T-helper 2 cell treated with Interferon-gamma antibody and Interleukin-4, amounts not matched to agents 5 μg/mL and 100 μg/mL, for 36 hours (primary cell): Measurements from ENCODE around the gene ZNF382.

Source experiments
- DNase-seq: peaks from one replicate; pipeline ENCODE4 v3.0.0; 2021; ENCODE audit warnings: low spot score
- H3K27ac Mint-ChIP-seq: one replicate; pipeline ENCODE4 v1.8.0; 2021; ENCODE audit warnings: mild to moderate bottlenecking, mixed read lengths
- H3K27me3 Mint-ChIP-seq: one replicate; pipeline ENCODE4 v1.8.0; 2021; ENCODE audit warnings: low read depth, mixed read lengths
- H3K36me3 Mint-ChIP-seq: one replicate; pipeline ENCODE4 v1.8.0; 2021; ENCODE audit warnings: low read depth, mixed read lengths
- H3K4me1 Mint-ChIP-seq: one replicate; pipeline ENCODE4 v1.8.0; 2021; ENCODE audit warnings: low read depth, mixed read lengths
- H3K4me3 Mint-ChIP-seq: one replicate; pipeline ENCODE4 v1.8.0; 2022; ENCODE audit warnings: mild to moderate bottlenecking, moderate library complexity, mixed read lengths
- H3K9me3 Mint-ChIP-seq: one replicate; pipeline ENCODE4 v1.8.0; 2021; ENCODE audit warnings: mixed read lengths

ZNF382 gene

GRCh38 chr19:36635342-36635741, 30.2 kb downstream of the ZNF382 start:
- no peak for DNase-seq
- Mint-ChIP-seq H3K4me3 (no peak overlapping the region), H3K36me3 (peaks cover 31% of the 10 kb centered on the region), H3K9me3 (peaks cover 77% of the 10 kb centered on the region), H3K27me3 (no peaks in the 10 kb centered on the region), H3K4me1 (no peaks in the 10 kb centered on the region), H3K27ac (no peak overlapping the region)

GRCh38 chr19:36638862-36639510, 33.9 kb downstream of the ZNF382 start:
- H3K4me1 Mint-ChIP-seq, result no peaks in the 10 kb centered on the region
- DNase-seq, result no peak
- H3K36me3 Mint-ChIP-seq, result peaks cover 37% of the 10 kb centered on the region
- H3K4me3 Mint-ChIP-seq, result no peak overlapping the region
- H3K9me3 Mint-ChIP-seq, result peaks cover 77% of the 10 kb centered on the region
- no peaks in the 10 kb centered on the region for H3K27me3 Mint-ChIP-seq
- H3K27ac Mint-ChIP-seq, result no peak overlapping the region

- Mint-ChIP-seq H3K4me3 (no peak overlapping the region), H3K27me3 (no peaks in the 10 kb centered on the region), H3K4me1 (no peaks in the 10 kb centered on the region), H3K27ac (no peak overlapping the region), H3K36me3 (peaks cover 42% of the 10 kb centered on the region), H3K9me3 (peaks cover 46% of the 10 kb centered on the region)
- DNase-seq, result no peak
Observed at GRCh38 chr19:36646746-36647145, 41.6 kb downstream of the ZNF382 start.

GRCh38 chr19:36652958-36653357, 47.8 kb downstream of the ZNF382 start:
- no peak overlapping the region for H3K27ac Mint-ChIP-seq
- no peaks in the 10 kb centered on the region for H3K4me1 Mint-ChIP-seq
- H3K9me3 Mint-ChIP-seq, result peaks cover 50% of the 10 kb centered on the region
- no peak for DNase-seq
- H3K36me3 Mint-ChIP-seq, result peaks cover 62% of the 10 kb centered on the region
- H3K4me3 Mint-ChIP-seq, result no peak overlapping the region
- H3K27me3 Mint-ChIP-seq, result no peaks in the 10 kb centered on the region

GRCh38 chr19:36665832-36666231, 60.7 kb downstream of the ZNF382 start:
- Mint-ChIP-seq H3K27ac (peak overlapping the region; percentile 33), H3K27me3 (no peaks in the 10 kb centered on the region), H3K36me3 (peaks cover 52% of the 10 kb centered on the region), H3K4me3 (peak overlapping the region; percentile 99), H3K9me3 (peaks cover 64% of the 10 kb centered on the region), H3K4me1 (peaks cover 18% of the 10 kb centered on the region)
- no peak for DNase-seq

GRCh38 chr19:36668646-36669045, 63.5 kb downstream of the ZNF382 start:
- peak overlapping the region; percentile 27 for H3K4me3 Mint-ChIP-seq
- H3K9me3 Mint-ChIP-seq, result peaks cover 74% of the 10 kb centered on the region
- no peak for DNase-seq
- H3K36me3 Mint-ChIP-seq, result peaks cover 40% of the 10 kb centered on the region
- H3K27ac Mint-ChIP-seq, result no peak overlapping the region
- peaks cover 18% of the 10 kb centered on the region for H3K4me1 Mint-ChIP-seq
- H3K27me3 Mint-ChIP-seq, result no peaks in the 10 kb centered on the region

GRCh38 chr19:36672368-36672767, 67.3 kb downstream of the ZNF382 start:
- Mint-ChIP-seq H3K36me3 (peaks cover 19% of the 10 kb centered on the region), H3K27me3 (no peaks in the 10 kb centered on the region), H3K9me3 (peaks cover 55% of the 10 kb centered on the region), H3K4me1 (peaks cover 4% of the 10 kb centered on the region), H3K27ac (no peak overlapping the region), H3K4me3 (no peak overlapping the region)
- DNase-seq, result no peak

GRCh38 chr19:36674201-36674600, 69.1 kb downstream of the ZNF382 start:
- no peaks in the 10 kb centered on the region for H3K27me3 Mint-ChIP-seq
- no peaks in the 10 kb centered on the region for H3K4me1 Mint-ChIP-seq
- peaks cover 58% of the 10 kb centered on the region for H3K9me3 Mint-ChIP-seq
- no peak overlapping the region for H3K4me3 Mint-ChIP-seq
- peaks cover 21% of the 10 kb centered on the region for H3K36me3 Mint-ChIP-seq
- H3K27ac Mint-ChIP-seq, result no peak overlapping the region
- DNase-seq, result no peak

GRCh38 chr19:36679455-36679854, 74.3 kb downstream of the ZNF382 start:
- Mint-ChIP-seq H3K27me3 (no peaks in the 10 kb centered on the region), H3K4me1 (no peaks in the 10 kb centered on the region), H3K36me3 (peaks cover 45% of the 10 kb centered on the region), H3K9me3 (peaks cover 52% of the 10 kb centered on the region), H3K27ac (no peak overlapping the region), H3K4me3 (no peak overlapping the region)
- DNase-seq, result no peak
